IMR-90 (cell line): ENCODE data around the gene KRI1. TPM values are rescaled to one million over a fixed set of nuclear protein-coding genes. Genes with fewer than 3 reads are reported as not detected.
A peak's percentile ranks its signal among the peaks of the same experiment; 100 is the strongest.

Source experiments
- ATAC-seq: fragments of 200-7000 bp; cut with Tn5 transposase; 2 replicates; pipeline ENCODE4 v1.9.1; 2020; ENCODE audit warnings: low read depth, mild to moderate bottlenecking, moderate library complexity
- BruUV-seq: library from RNA; stranded (reverse); fragments of 400-500 nt; replicated peaks from 2 replicates; lab custom pipeline; 2021; lab: Mats Ljungman, UMichigan
- CTCF ChIA-PET: fragments of 300-600 bp; formaldehyde crosslinking; extraction: SDS; loops from one replicate; lab custom pipeline; 2021; ENCODE audit warnings: antibody characterized with exemption; lab: Yijun Ruan, JAX
- POLR2A ChIA-PET: fragments of 300-600 bp; sonication (Branson Sonifier 250); formaldehyde crosslinking; loops from one replicate; lab custom pipeline; 2022; ENCODE audit warnings: antibody characterized with exemption; ENCODE audit not compliant: unreplicated experiment; lab: Charles Lee
- DNase-seq: peaks from one replicate; pipeline ENCODE4 v3.0.0; 2013
- H2AFZ ChIP-seq: replicated peaks from 2 replicates; pipeline ENCODE3; 2013; ENCODE audit warnings: low read length, mild to moderate bottlenecking; ENCODE audit not compliant: poor library complexity
- H2AK5ac ChIP-seq: 2 replicates; pipeline ENCODE4 v1.6.1; 2013; ENCODE audit warnings: low read depth, low read length, inconsistent platforms
- H2AK9ac ChIP-seq: replicated peaks from 2 replicates; pipeline ENCODE3; 2013; ENCODE audit warnings: mild to moderate bottlenecking, low read depth, low read length, moderate library complexity; ENCODE audit not compliant: poor library complexity
- H2BK120ac ChIP-seq: 2 replicates; pipeline ENCODE4 v1.6.1; 2013; ENCODE audit warnings: low read depth, low read length, inconsistent platforms
- H2BK15ac ChIP-seq: 3 replicates; pipeline ENCODE4 v1.6.1; 2013; ENCODE audit warnings: low read depth, low read length, inconsistent platforms
- H2BK20ac ChIP-seq: 2 replicates; pipeline ENCODE4 v1.6.1; 2013; ENCODE audit warnings: low read depth, mild to moderate bottlenecking, inconsistent platforms, low read length, moderate library complexity
- H2BK5ac ChIP-seq: 2 replicates; pipeline ENCODE4 v1.6.1; 2013; ENCODE audit warnings: mild to moderate bottlenecking, low read depth, low read length, inconsistent platforms; ENCODE audit not compliant: poor library complexity, severe bottlenecking
- H3K14ac ChIP-seq: replicated peaks from 2 replicates; pipeline ENCODE4 v1.6.1; 2013; ENCODE audit warnings: low read depth, low read length, inconsistent platforms
- H3K18ac ChIP-seq: 2 replicates; pipeline ENCODE4 v1.6.1; 2013; ENCODE audit warnings: low read depth, low read length, control low read depth
- H3K23ac ChIP-seq: 2 replicates; pipeline ENCODE4 v1.6.1; 2013; ENCODE audit warnings: low read depth, low read length, inconsistent platforms
- H3K27ac ChIP-seq: 2 replicates; pipeline ENCODE4 v1.5.1; 2013; ENCODE audit warnings: mild to moderate bottlenecking, control low read depth, low read length; ENCODE audit not compliant: insufficient read depth
- H3K27me3 ChIP-seq: 2 replicates; pipeline ENCODE4 v1.6.1; 2013; ENCODE audit warnings: low read length; ENCODE audit not compliant: control insufficient read depth, insufficient read depth
- H3K36me3 ChIP-seq: 2 replicates; pipeline ENCODE4 v1.6.1; 2013; ENCODE audit warnings: low read length, mixed read lengths; ENCODE audit not compliant: control insufficient read depth, insufficient read depth
- H3K4ac ChIP-seq: 2 replicates; pipeline ENCODE4 v1.6.1; 2013; ENCODE audit warnings: low read depth, low read length, inconsistent platforms
- H3K4me1 ChIP-seq: 2 replicates; pipeline ENCODE4 v1.6.1; 2013; ENCODE audit warnings: low read length, mixed read lengths; ENCODE audit not compliant: control insufficient read depth, insufficient read depth
- H3K4me2 ChIP-seq: 2 replicates; pipeline ENCODE4 v1.6.1; 2013; ENCODE audit warnings: low read depth, mild to moderate bottlenecking, control low read depth, low read length, moderate library complexity
- H3K4me3 ChIP-seq: 2 replicates; pipeline ENCODE4 v1.5.1; 2013; ENCODE audit warnings: low read depth, mild to moderate bottlenecking, control low read depth, low read length, moderate library complexity; ENCODE audit not compliant: insufficient read depth
- H3K56ac ChIP-seq: 2 replicates; pipeline ENCODE4 v1.6.1; 2013; ENCODE audit warnings: low read length, inconsistent platforms; ENCODE audit not compliant: insufficient read depth; ENCODE audit errors: extremely low read depth
- H3K79me1 ChIP-seq, 2 experiments: 2 replicates each; pipeline ENCODE4 v1.6.1; 2013; ENCODE audit warnings: low read length in 2 of 2, inconsistent platforms in 1 of 2, low read depth in 1 of 2
- H3K9ac ChIP-seq: 2 replicates; pipeline ENCODE4 v1.6.1; 2013; ENCODE audit warnings: low read depth, low read length, control low read depth
- H3K9me1 ChIP-seq: 2 replicates; pipeline ENCODE4 v1.6.1; 2013; ENCODE audit warnings: low read length, inconsistent platforms; ENCODE audit not compliant: insufficient read depth
- H3K9me3 ChIP-seq: 2 replicates; pipeline ENCODE4 v1.6.1; 2013; ENCODE audit warnings: low read length; ENCODE audit not compliant: control insufficient read depth, insufficient read depth
- H4K20me1 ChIP-seq: 2 replicates; pipeline ENCODE4 v1.6.1; 2013; ENCODE audit warnings: low read length, inconsistent platforms; ENCODE audit not compliant: insufficient read depth
- H4K5ac ChIP-seq: 2 replicates; pipeline ENCODE4 v1.6.1; 2013; ENCODE audit warnings: mild to moderate bottlenecking, low read depth, low read length, control low read depth
- H4K8ac ChIP-seq, 2 experiments: 2 replicates each; pipeline ENCODE4 v1.6.1; 2013; ENCODE audit warnings: low read depth in 2 of 2, low read length in 2 of 2, control low read depth in 1 of 2, inconsistent platforms in 1 of 2
- H4K91ac ChIP-seq: 2 replicates; pipeline ENCODE4 v1.6.1; 2013; ENCODE audit warnings: low read depth, low read length, inconsistent platforms; ENCODE audit not compliant: insufficient read depth
- BHLHE40 ChIP-seq: fragments of 150-350 bp; IDR thresholded peaks from 2 replicates; pipeline ENCODE4 v1.6.1; 2016; ENCODE audit warnings: mild to moderate bottlenecking, low read depth, low read length
- CEBPB ChIP-seq: IDR thresholded peaks from 2 replicates; pipeline ENCODE4 v1.6.1; 2012; ENCODE audit warnings: low read depth, low read length, improper control_type of control experiment
- FOS ChIP-seq: fragments of 150-350 bp; IDR thresholded peaks from 2 replicates; pipeline ENCODE4 v1.6.1; 2016; ENCODE audit warnings: low read depth, low read length
- MAFK ChIP-seq: IDR thresholded peaks from 2 replicates; pipeline ENCODE4 v1.6.1; 2012; ENCODE audit warnings: low read depth, low read length, improper control_type of control experiment
- MAZ ChIP-seq: IDR thresholded peaks from 2 replicates; pipeline ENCODE4 v1.6.1; 2012; ENCODE audit warnings: low read depth, mild to moderate bottlenecking, low read length, improper control_type of control experiment, moderate library complexity, borderline replicate concordance
- MXI1 ChIP-seq: IDR thresholded peaks from 2 replicates; pipeline ENCODE4 v1.6.1; 2012; ENCODE audit warnings: low read depth, mild to moderate bottlenecking, low read length, moderate library complexity, borderline replicate concordance
- NFE2L2 ChIP-seq: fragments of 150-350 bp; IDR thresholded peaks from 2 replicates; pipeline ENCODE4 v1.6.1; 2016; ENCODE audit warnings: low read depth, mild to moderate bottlenecking, low read length
- RCOR1 ChIP-seq: IDR thresholded peaks from 2 replicates; pipeline ENCODE4 v1.6.1; 2012; ENCODE audit warnings: mild to moderate bottlenecking, low read length, improper control_type of control experiment; ENCODE audit not compliant: insufficient replicate concordance
- RFX5 ChIP-seq: IDR thresholded peaks from 2 replicates; pipeline ENCODE4 v1.8.0; 2012; ENCODE audit warnings: low read depth, mild to moderate bottlenecking, low read length, moderate library complexity
- WGBS, 2 experiments: methylation state at CpG; one replicate each; pipeline versions ENCODE4 v1.1.5 to v1.1.7; 2013; ENCODE audit warnings: missing lambda C conversion rate in 2 of 2; ENCODE audit not compliant: insufficient read length in 1 of 2; ENCODE audit errors: extremely low coverage in 2 of 2; 5-methylcytosine and 5-hydroxymethylcytosine counted together
- dilution Hi-C: fragments of 300-500 bp; cut with HindIII; formaldehyde crosslinking; loops from one replicate; pipeline ENCODE4 v1.14.3; 2018; ENCODE audit warnings: low sequenced_read_pairs; ENCODE audit not compliant: unreplicated experiment
- in situ Hi-C: fragments of 300-500 bp; cut with MboI; formaldehyde crosslinking; loops from 3 replicates; pipeline ENCODE4 v1.14.3; 2019; ENCODE audit warnings: low sequenced_read_pairs, inconsistent platforms, mixed read lengths
- intact Hi-C: fragments of 100-400 bp; cut with micrococcal nuclease; formaldehyde crosslinking; loops from 2 replicates; pipeline ENCODE4 v1.10.0; 2022
- polyA plus RNA-seq, 3 experiments: library from polyadenylated mRNA; depleted of rRNA; stranded (reverse); fragments of >200 nt; gene quantifications; 2 replicates each; pipeline ENCODE4 v1.2.3, GENCODE V29; 2012; ENCODE audit warnings: low replicate concordance in 1 of 3
- total RNA-seq: library from RNA; depleted of rRNA; stranded (reverse); fragments of >200 nt; gene quantifications from 2 replicates; pipeline ENCODE4 v1.2.3, GENCODE V29; 2012
- TF ChIP-seq, protein P1 (sequence below): fragments of 150-350 bp; IDR thresholded peaks from 2 replicates; pipeline ENCODE4 v1.6.1; 2017; ENCODE audit warnings: mild to moderate bottlenecking, antibody characterized with exemption, low read length, low read depth
- TF ChIP-seq, protein P2 (sequence below): conservative IDR thresholded peaks from 2 replicates; pipeline ENCODE4 v1.5.1; 2012; ENCODE audit warnings: mild to moderate bottlenecking, low read depth, low read length, improper control_type of control experiment
- TF ChIP-seq, protein P3 (sequence below): fragments of 150-350 bp; IDR thresholded peaks from 2 replicates; pipeline ENCODE4 v1.6.1; 2016; ENCODE audit warnings: low read depth, mild to moderate bottlenecking, low read length, moderate library complexity, borderline replicate concordance

Gene KRI1
- total and polyA plus RNA-seq, 2 of the 4 experiments (the other 2 are of a cell fraction): 5.7 to 13.3 TPM

DNA sequence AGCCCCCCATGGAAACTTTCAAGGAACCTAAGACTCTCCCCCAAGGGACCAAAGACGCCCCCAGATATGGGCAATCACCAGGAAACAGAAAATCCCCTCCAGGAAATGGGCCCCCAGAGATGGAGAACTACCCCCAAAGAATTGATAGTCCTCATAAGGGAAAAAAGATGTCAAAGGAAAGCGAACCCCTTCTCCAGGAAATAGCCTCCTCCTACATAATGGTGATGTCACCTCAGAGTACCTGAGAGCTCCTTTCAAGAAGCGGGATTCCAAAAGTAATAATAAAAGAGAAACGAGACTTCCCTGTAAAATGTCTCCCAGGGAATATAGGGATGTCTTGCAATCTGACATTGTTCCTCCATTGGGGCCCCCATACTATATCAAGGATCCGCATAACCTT lies 1.8 kb upstream of the KRI1 start:
- Histone ChIP-seq H2BK5ac (no peak overlapping the region), H3K23ac (0 out of 2 replicates have a peak overlapping the region, but pooled peaks have one; percentile 48), H3K14ac (no peak overlapping the region), H3K4ac (no peak overlapping the region), H3K56ac (no peak overlapping the region), H4K91ac (no peak overlapping the region), H3K4me1 (peaks cover 2% of the 10 kb centered on the region), H2BK120ac (no peak overlapping the region), H4K8ac (no peak overlapping the region), H2AK5ac (no peak overlapping the region), H3K9me3 (no peaks in the 10 kb centered on the region), H2BK20ac (no peak overlapping the region), H3K4me2 (peak overlapping the region; percentile 66), H4K20me1 (no peaks in the 10 kb centered on the region), H3K4me3 (peak overlapping the region; percentile 70), H3K18ac (no peak overlapping the region), H3K79me1 (peaks cover 24 to 45% of the 10 kb centered on the region in 2 experiments), H2AK9ac (peak overlapping the region; percentile 88), H3K27ac (no peak overlapping the region), H3K27me3 (no peaks in the 10 kb centered on the region), H4K5ac (no peak overlapping the region), H2AFZ (no peak overlapping the region), H3K9me1 (0 out of 2 replicates have a peak, but pooled peaks cover 4% of the 10 kb centered on the region), H2BK15ac (no peak overlapping the region), H3K9ac (peak overlapping the region; percentile 55; the same call in 1 of the 2 replicates), H3K36me3 (peaks cover under 1% of the 10 kb centered on the region; the same call in 1 of the 2 replicates)
- no CpG with 5 or more reads among the region's 5 CpGs for WGBS, 2 experiments
- dilution Hi-C loops: no loop called here
- ChIA-PET CTCF (no interaction called here), POLR2A (no interaction called here)
- DNase-seq: no peak
- no peak for TF ChIP-seq MAFK
- no peak for TF ChIP-seq RCOR1
- TF ChIP-seq MXI1: no peak
- no peak for TF ChIP-seq FOS
- no peak for TF ChIP-seq MAZ
- TF ChIP-seq RFX5: no peak
- TF ChIP-seq, protein P1, sequence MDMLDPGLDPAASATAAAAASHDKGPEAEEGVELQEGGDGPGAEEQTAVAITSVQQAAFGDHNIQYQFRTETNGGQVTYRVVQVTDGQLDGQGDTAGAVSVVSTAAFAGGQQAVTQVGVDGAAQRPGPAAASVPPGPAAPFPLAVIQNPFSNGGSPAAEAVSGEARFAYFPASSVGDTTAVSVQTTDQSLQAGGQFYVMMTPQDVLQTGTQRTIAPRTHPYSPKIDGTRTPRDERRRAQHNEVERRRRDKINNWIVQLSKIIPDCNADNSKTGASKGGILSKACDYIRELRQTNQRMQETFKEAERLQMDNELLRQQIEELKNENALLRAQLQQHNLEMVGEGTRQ: no peak
- no peak for TF ChIP-seq CEBPB
- TF ChIP-seq, protein P2, sequence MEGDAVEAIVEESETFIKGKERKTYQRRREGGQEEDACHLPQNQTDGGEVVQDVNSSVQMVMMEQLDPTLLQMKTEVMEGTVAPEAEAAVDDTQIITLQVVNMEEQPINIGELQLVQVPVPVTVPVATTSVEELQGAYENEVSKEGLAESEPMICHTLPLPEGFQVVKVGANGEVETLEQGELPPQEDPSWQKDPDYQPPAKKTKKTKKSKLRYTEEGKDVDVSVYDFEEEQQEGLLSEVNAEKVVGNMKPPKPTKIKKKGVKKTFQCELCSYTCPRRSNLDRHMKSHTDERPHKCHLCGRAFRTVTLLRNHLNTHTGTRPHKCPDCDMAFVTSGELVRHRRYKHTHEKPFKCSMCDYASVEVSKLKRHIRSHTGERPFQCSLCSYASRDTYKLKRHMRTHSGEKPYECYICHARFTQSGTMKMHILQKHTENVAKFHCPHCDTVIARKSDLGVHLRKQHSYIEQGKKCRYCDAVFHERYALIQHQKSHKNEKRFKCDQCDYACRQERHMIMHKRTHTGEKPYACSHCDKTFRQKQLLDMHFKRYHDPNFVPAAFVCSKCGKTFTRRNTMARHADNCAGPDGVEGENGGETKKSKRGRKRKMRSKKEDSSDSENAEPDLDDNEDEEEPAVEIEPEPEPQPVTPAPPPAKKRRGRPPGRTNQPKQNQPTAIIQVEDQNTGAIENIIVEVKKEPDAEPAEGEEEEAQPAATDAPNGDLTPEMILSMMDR: no peak
- TF ChIP-seq, protein P3, sequence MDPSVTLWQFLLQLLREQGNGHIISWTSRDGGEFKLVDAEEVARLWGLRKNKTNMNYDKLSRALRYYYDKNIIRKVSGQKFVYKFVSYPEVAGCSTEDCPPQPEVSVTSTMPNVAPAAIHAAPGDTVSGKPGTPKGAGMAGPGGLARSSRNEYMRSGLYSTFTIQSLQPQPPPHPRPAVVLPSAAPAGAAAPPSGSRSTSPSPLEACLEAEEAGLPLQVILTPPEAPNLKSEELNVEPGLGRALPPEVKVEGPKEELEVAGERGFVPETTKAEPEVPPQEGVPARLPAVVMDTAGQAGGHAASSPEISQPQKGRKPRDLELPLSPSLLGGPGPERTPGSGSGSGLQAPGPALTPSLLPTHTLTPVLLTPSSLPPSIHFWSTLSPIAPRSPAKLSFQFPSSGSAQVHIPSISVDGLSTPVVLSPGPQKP: no peak
- TF ChIP-seq NFE2L2: no peak
- TF ChIP-seq BHLHE40: no peak
- no peak for ATAC-seq
- intact Hi-C loops: loop anchor here (2.0 kb wide), 1 partner anchor 65 kb away; the partner anchor contains the start of gene KEAP1
- BruUV-seq: no TSS peak
- in situ Hi-C loops: no loop called here
